ENCODE results near the gene ARCN1.

- TF ChIP-seq CTCF (IDR thresholded peaks at IDR 0.05 in 8 of 11, conservative IDR thresholded peaks at IDR 0.05 in 3 of 11) (no peak), POLR2A (IDR thresholded peaks at IDR 0.05) (no peak)
These were observed 49.7 kb downstream of the ARCN1 start for GRCh38 chr11:118621784-118622375.

Measured in spleen (tissue), 7 donors.